ENCODE data around the gene PTOV1. TPM values are rescaled to one million over a fixed set of nuclear protein-coding genes. Genes with fewer than 3 reads are reported as not detected.
A peak's percentile ranks its signal among the peaks of the same experiment; 100 is the strongest.

Gene PTOV1
- total RNA-seq, 1 donor from 2014 or later = 124 TPM

GRCh38 chr19:49906879-49907564 lies 56.1 kb downstream of the PTOV1 start:
- Histone ChIP-seq H3K27me3 (ENCODE audit: low read depth) (no peaks in the 10 kb centered on the region), H3K4me1 (peaks cover 13% of the 10 kb centered on the region), H3K27ac (no peak overlapping the region), H3K36me3 (peaks cover 42% of the 10 kb centered on the region), H3K4me3 (no peak overlapping the region), H3K9me3 (no peaks in the 10 kb centered on the region)
- no peak for ATAC-seq
- no peak for DNase-seq
- intact Hi-C loops (cut with DNase I) = no loop called here
- no peak for TF ChIP-seq CTCF (IDR thresholded peaks at IDR 0.05)

- ATAC-seq (no peak), DNase-seq (no peak)
- Histone ChIP-seq H3K9me3 (no peaks in the 10 kb centered on the region), H3K4me3 (no peak overlapping the region), H3K27me3 (ENCODE audit: low read depth) (no peaks in the 10 kb centered on the region), H3K36me3 (peaks cover 46% of the 10 kb centered on the region), H3K27ac (no peak overlapping the region), H3K4me1 (peaks cover 15% of the 10 kb centered on the region)
- intact Hi-C loops (cut with DNase I) = no loop called here
- no peak for TF ChIP-seq CTCF (IDR thresholded peaks at IDR 0.05)
Observed at GRCh38 chr19:49907745-49908446, 56.9 kb downstream of the PTOV1 start.

DNA sequence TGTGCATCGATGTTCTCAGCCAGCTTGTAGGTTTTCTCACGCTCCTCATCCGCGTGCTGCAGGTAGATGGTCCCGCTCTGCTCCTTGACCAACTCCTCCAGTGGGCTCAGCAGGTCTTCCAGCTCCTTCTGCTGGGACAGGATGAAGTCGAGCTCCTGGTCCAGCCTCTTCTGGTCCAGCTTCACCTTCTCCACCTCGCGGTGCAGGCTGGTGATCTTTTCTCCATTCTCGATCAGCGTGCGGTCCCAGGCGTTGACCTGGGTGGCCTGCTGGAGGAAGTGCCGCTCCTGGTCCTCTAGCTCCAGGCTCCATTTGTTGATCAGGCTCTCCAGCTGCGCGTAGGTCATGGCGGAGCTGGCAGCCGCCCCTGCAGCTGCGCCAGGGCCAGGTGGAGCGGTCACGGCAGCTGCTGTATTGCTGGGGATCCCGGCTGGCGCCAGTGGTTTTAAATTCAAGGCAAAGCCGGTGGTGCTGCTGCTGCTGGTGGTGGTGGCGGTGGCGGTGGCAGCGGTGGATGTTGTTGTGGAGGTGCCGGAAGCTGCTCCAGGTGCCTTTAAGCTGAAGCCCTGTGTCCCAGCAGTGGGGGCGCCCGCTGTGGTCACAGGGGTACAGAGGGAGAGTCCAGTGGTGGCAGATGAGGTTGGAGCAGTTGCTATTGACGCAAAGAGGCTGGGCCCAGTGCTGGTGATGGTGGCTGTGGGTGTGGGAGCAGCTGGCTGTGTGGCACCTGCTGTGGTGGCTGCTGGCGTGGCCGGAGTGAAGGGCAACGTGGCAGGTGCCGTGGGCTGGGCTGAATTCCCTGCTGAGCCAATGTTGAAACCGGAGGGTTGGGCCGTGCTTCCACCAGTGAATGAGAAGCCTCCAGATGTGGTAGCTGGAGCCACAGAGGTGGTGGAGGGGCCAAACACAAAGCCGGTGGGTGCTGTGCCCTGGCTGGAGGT lies 57.8 kb downstream of the PTOV1 start:
- Histone ChIP-seq H3K36me3 (peaks cover 54% of the 10 kb centered on the region), H3K27me3 (ENCODE audit: low read depth) (no peaks in the 10 kb centered on the region), H3K27ac (no peak overlapping the region), H3K9me3 (no peaks in the 10 kb centered on the region), H3K4me1 (peaks cover 22% of the 10 kb centered on the region), H3K4me3 (no peak overlapping the region)
- no peak for TF ChIP-seq CTCF (IDR thresholded peaks at IDR 0.05)
- DNase-seq = no peak
- no peak for ATAC-seq
- intact Hi-C loops (cut with DNase I) = no loop called here

DNA sequence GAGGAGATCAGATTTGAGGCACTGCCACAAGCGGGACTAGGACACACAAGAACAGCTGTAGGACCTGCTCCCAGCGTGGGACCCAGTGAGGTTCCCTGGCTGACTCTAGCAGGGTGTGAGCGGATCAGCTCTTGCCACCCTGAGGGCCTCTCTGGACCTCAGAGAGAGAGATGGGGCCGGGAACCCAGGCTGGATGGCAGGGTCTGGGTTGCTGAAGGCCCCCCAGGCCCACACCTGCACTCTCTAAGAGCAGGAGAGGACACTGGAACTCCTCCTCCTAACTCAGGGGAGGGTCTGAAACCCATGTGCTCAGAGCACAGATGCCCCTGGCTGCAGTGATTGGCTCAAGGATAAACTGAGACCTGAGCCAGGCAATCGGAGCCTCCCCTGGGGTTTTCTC lies 59.2 kb downstream of the PTOV1 start:
- no peak for ATAC-seq
- Histone ChIP-seq H3K4me3 (no peak overlapping the region), H3K27ac (peak overlapping the region; percentile 18), H3K9me3 (no peaks in the 10 kb centered on the region), H3K27me3 (ENCODE audit: low read depth) (no peaks in the 10 kb centered on the region), H3K4me1 (peaks cover 22% of the 10 kb centered on the region), H3K36me3 (peaks cover 59% of the 10 kb centered on the region)
- intact Hi-C loops (cut with DNase I) = no loop called here
- no peak for TF ChIP-seq CTCF (IDR thresholded peaks at IDR 0.05)
- no peak for DNase-seq

Small RNAs within 50 kb of the gene (microRNA-seq; reads per million reads assigned to microRNA genes)
- not detected for gene MIR4749 (ENCODE audit: borderline number of aligned reads)
- gene MIR4750 (ENCODE audit: borderline number of aligned reads) = 2.0 reads per million
- gene MIR6800 (ENCODE audit: borderline number of aligned reads) = not detected

Other genes starting within 250 kb of the PTOV1 start
- gene RRAS, start 211.0 kb upstream of the PTOV1 start, total RNA-seq = 114 TPM
- 59.4 TPM for gene SCAF1, start 208.9 kb upstream of the PTOV1 start, total RNA-seq
- 99.8 TPM for gene IRF3, start 185.3 kb upstream of the PTOV1 start, total RNA-seq
- 17.0 TPM for gene BCL2L12, start 185.2 kb upstream of the PTOV1 start, total RNA-seq
- 88.3 TPM for gene PRMT1, start 173.9 kb upstream of the PTOV1 start, total RNA-seq
- gene ADM5, start 161.6 kb upstream of the PTOV1 start, total RNA-seq = 2.1 TPM
- gene CPT1C, start 160.0 kb upstream of the PTOV1 start, total RNA-seq = 3.8 TPM
- gene TSKS, start 87.9 kb upstream of the PTOV1 start, total RNA-seq = 1.2 TPM
- gene AP2A1, start 84.2 kb upstream of the PTOV1 start, total RNA-seq = 67.6 TPM
- 24.0 TPM for gene FUZ, start 37.9 kb upstream of the PTOV1 start, total RNA-seq
- gene MED25, start 32.9 kb upstream of the PTOV1 start, total RNA-seq = 65.8 TPM
- 78.0 TPM for gene PNKP, start 16.4 kb downstream of the PTOV1 start, total RNA-seq
- gene AKT1S1, start 26.2 kb downstream of the PTOV1 start, total RNA-seq = 29.7 TPM
- 53.1 TPM for gene TBC1D17, start 26.5 kb downstream of the PTOV1 start, total RNA-seq
- 1.6 TPM for gene IL4I1, start 45.7 kb downstream of the PTOV1 start, total RNA-seq
- 13.8 TPM for gene ATF5, start 78.0 kb downstream of the PTOV1 start, total RNA-seq
- gene NUP62, start 78.3 kb downstream of the PTOV1 start, total RNA-seq = 36.5 TPM
- gene SIGLEC11, start 110.0 kb downstream of the PTOV1 start, total RNA-seq = 7.7 TPM
- 47.1 TPM for gene VRK3, start 174.2 kb downstream of the PTOV1 start, total RNA-seq
- 6.8 TPM for gene ZNF473, start 174.8 kb downstream of the PTOV1 start, total RNA-seq

Measured in lower lobe of right lung (tissue), 2 donors.